H54 (cell line): ENCODE data around the gene BAD.

Source experiments
- DNase-seq: peaks from one replicate; pipeline ENCODE4 v3.0.0; 2011; ENCODE audit warnings: low spot score, mixed read lengths; ENCODE audit not compliant: insufficient read length
- FAIRE-seq: peaks from 3 replicates; lab custom pipeline; 2011; peaks lifted over from hg19 to GRCh38; lab: Jason Lieb, UNC
- POLR2A ChIP-seq: IDR thresholded peaks from 2 replicates; pipeline ENCODE4 v1.6.1; 2011; ENCODE audit warnings: low read depth, mild to moderate bottlenecking, low read length

Gene BAD

GRCh38 chr11:64296830-64297698, 12.6 kb upstream of the BAD start:
- TF ChIP-seq POLR2A: no peak
- FAIRE-seq: no peak
- no peak for DNase-seq

- TF ChIP-seq POLR2A: no peak
- DNase-seq (no peak), FAIRE-seq (no peak)
Measured at GRCh38 chr11:64296236-64296635, 11.8 kb upstream of the BAD start.

GRCh38 chr11:64295760-64296159, 11.3 kb upstream of the BAD start:
- no peak for DNase-seq
- no peak for TF ChIP-seq POLR2A
- FAIRE-seq: no peak

- TF ChIP-seq POLR2A: no peak
- no peak for FAIRE-seq
- no peak for DNase-seq
Measured at GRCh38 chr11:64294774-64295173, 10.3 kb upstream of the BAD start.

- DNase-seq: no peak
- no peak for TF ChIP-seq POLR2A
- no peak for FAIRE-seq
Measured at GRCh38 chr11:64292460-64293254, 8.2 kb upstream of the BAD start.

GRCh38 chr11:64291752-64292459, 7.4 kb upstream of the BAD start:
- no peak for FAIRE-seq
- no peak for TF ChIP-seq POLR2A
- no peak for DNase-seq

GRCh38 chr11:64291262-64291751, 6.8 kb upstream of the BAD start, which contains the start of gene KCNK4:
KCNK4 (plus strand) TSS chr11:64291302; CDS start chr11:64293019, 1,717 bp downstream.
- DNase-seq (no peak), FAIRE-seq (no peak)
- no peak for TF ChIP-seq POLR2A

- DNase-seq (no peak), FAIRE-seq (no peak)
- no peak for TF ChIP-seq POLR2A
Measured at GRCh38 chr11:64290352-64291261, 6.1 kb upstream of the BAD start.

- DNase-seq (no peak), FAIRE-seq (no peak)
- TF ChIP-seq POLR2A: no peak
Measured at GRCh38 chr11:64289002-64289564, 4.6 kb upstream of the BAD start.

GRCh38 chr11:64288353-64288750, 3.9 kb upstream of the BAD start:
- TF ChIP-seq POLR2A: no peak
- no peak for FAIRE-seq
- DNase-seq: no peak

- no peak for TF ChIP-seq POLR2A
- FAIRE-seq (no peak), DNase-seq (no peak)
Measured at GRCh38 chr11:64287676-64288352, 3.3 kb upstream of the BAD start.

GRCh38 chr11:64286801-64287159, 2.3 kb upstream of the BAD start:
- FAIRE-seq (no peak), DNase-seq (no peak)
- no peak for TF ChIP-seq POLR2A
